ENCODE data around the gene FSD1L. TPM values are rescaled to one million over a fixed set of nuclear protein-coding genes. Genes with fewer than 3 reads are reported as not detected.

FSD1L gene
- polyA plus RNA-seq, 2 donors: 0.33 to 0.41 TPM

DNA sequence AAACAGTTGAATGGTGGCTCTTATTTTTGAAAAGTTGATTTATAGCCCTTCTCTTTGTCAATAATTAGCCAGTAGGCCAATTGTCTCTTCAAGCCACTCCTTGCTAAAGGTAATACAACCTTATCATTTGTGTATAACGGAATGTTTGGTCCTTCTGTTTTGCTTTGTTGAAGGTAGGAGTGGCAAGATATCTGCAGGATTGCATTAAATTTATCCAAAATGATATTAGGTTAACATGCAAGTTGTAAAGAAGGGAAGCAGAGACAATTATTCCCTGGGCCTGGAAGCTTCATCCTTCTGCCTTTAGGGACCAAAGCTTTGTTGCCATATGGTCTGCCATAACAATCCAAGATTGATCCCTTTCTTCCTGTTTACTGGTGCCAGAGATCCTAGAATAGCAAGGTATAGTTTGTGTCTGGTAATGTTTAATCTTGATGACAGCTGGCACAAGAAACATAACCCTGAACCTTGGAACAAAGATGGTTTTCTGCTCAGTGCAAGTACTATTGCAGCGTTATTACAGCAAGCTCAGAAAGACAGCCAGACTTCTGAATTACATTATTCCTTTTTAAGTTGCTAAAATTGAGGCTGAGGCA, 15.5 kb upstream of the FSD1L start:
- no peaks in the 10 kb centered on the region for H3K27me3 ChIP-seq (ENCODE audit: control insufficient read depth in 1 of 2, insufficient read depth in 2 of 2, low read length in 2 of 2)
- H3K36me3 ChIP-seq (ENCODE audit: control insufficient read depth in 2 of 2, insufficient read depth in 2 of 2, low read length in 1 of 2): no peaks in the 10 kb centered on the region
- H3K27ac ChIP-seq (ENCODE audit: low read depth in 2 of 2, low read length in 1 of 2): no peak overlapping the region
- H3K4me1 ChIP-seq (ENCODE audit: control insufficient read depth in 2 of 2, insufficient read depth in 2 of 2, low read length in 1 of 2): no peaks in the 10 kb centered on the region
- H3K4me3 ChIP-seq (ENCODE audit: low read depth in 1 of 2, low read length in 2 of 2): no peak overlapping the region
- 67 to 83% methylated on average over 2 of the region's 2 CpGs for WGBS, 2 donors
- peaks cover 0 to 4% of the 10 kb centered on the region in 2 donors for H3K9me3 ChIP-seq (ENCODE audit: control insufficient read depth in 2 of 2, insufficient read depth in 1 of 2, low read depth in 1 of 2, low read length in 1 of 2)

DNA sequence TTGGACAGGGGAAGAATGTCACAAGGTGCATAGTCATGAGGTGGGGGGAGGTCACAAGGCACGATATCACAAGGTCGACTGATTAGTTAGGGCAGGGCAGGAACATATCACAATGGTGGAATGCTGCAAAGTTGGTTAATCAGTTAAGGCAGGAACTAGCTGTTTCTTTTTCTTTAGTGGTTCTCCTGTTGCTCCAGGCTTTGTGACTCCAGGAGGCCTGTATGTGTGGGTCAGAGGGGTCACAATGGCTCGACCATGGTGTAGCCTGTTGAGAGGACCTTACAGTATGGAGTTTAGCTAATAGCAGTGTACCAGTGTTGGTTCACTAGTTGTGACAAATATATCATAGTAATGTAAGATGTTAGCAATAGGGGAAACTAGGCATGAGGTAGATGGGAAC, 12.4 kb upstream of the FSD1L start:
- peaks cover 0 to 4% of the 10 kb centered on the region in 2 donors for H3K9me3 ChIP-seq (ENCODE audit: control insufficient read depth in 2 of 2, insufficient read depth in 1 of 2, low read depth in 1 of 2, low read length in 1 of 2)
- 84% methylated on average over 3 of the region's 3 CpGs for WGBS, 2 donors
- no peaks in the 10 kb centered on the region for H3K36me3 ChIP-seq (ENCODE audit: control insufficient read depth in 2 of 2, insufficient read depth in 2 of 2, low read length in 1 of 2)
- H3K27ac ChIP-seq (ENCODE audit: low read depth in 2 of 2, low read length in 1 of 2): no peak overlapping the region
- no peaks in the 10 kb centered on the region for H3K27me3 ChIP-seq (ENCODE audit: control insufficient read depth in 1 of 2, insufficient read depth in 2 of 2, low read length in 2 of 2)
- no peak overlapping the region for H3K4me3 ChIP-seq (ENCODE audit: low read depth in 1 of 2, low read length in 2 of 2)
- H3K4me1 ChIP-seq (ENCODE audit: control insufficient read depth in 2 of 2, insufficient read depth in 2 of 2, low read length in 1 of 2): no peaks in the 10 kb centered on the region

DNA sequence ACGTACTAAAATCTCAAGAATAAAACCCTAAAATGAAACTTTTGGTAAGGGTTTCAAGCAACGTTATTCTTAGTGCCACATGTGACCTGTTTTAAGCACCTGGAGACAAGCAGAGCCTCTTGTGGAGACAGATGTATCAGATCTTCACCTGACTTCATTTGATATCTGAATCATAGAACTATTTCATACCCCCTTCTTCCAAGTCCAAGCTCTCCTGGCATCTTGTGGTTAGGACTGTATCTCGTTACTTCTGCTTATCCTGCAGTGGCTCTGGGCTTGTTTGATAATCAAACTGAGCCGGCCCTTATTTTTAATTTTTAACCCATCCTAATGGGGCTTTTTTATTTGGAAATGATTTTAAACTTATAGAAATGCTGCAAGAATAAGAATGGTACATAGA, 11.1 kb upstream of the FSD1L start:
- H3K4me1 ChIP-seq (ENCODE audit: control insufficient read depth in 2 of 2, insufficient read depth in 2 of 2, low read length in 1 of 2): no peaks in the 10 kb centered on the region
- 85 to 88% methylated on average over 4 of the region's 4 CpGs for WGBS, 2 donors
- no peak overlapping the region for H3K4me3 ChIP-seq (ENCODE audit: low read depth in 1 of 2, low read length in 2 of 2)
- no peaks in the 10 kb centered on the region for H3K36me3 ChIP-seq (ENCODE audit: control insufficient read depth in 2 of 2, insufficient read depth in 2 of 2, low read length in 1 of 2)
- H3K9me3 ChIP-seq (ENCODE audit: control insufficient read depth in 2 of 2, insufficient read depth in 1 of 2, low read depth in 1 of 2, low read length in 1 of 2): peaks cover 0 to 4% of the 10 kb centered on the region in 2 donors
- no peaks in the 10 kb centered on the region for H3K27me3 ChIP-seq (ENCODE audit: control insufficient read depth in 1 of 2, insufficient read depth in 2 of 2, low read length in 2 of 2)
- H3K27ac ChIP-seq (ENCODE audit: low read depth in 2 of 2, low read length in 1 of 2): no peak overlapping the region

DNA sequence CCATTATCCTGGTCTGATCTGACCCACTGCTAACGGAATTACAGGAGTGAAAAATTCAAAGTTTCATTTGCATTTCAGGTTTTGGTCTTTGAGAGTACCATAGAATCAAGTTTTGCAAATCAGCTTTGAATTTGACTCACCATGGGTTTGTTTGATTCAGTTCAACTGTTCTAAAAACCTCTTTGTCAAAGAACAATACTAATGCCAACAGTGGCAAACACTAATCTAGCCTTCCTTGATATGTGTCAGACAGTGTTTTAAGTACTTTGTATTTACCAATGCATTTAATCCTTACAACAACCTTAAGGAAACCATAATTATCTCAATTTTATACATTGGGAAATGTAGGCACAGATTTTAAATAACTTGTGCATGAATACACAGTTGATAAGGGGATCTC, 10.1 kb upstream of the FSD1L start:
- no peak overlapping the region for H3K27ac ChIP-seq (ENCODE audit: low read depth in 2 of 2, low read length in 1 of 2)
- H3K27me3 ChIP-seq (ENCODE audit: control insufficient read depth in 1 of 2, insufficient read depth in 2 of 2, low read length in 2 of 2): no peaks in the 10 kb centered on the region
- WGBS, 2 donors: 56 to 66% methylated on average over 1 of the region's 1 CpG
- H3K36me3 ChIP-seq (ENCODE audit: control insufficient read depth in 2 of 2, insufficient read depth in 2 of 2, low read length in 1 of 2): no peaks in the 10 kb centered on the region
- no peak overlapping the region for H3K4me3 ChIP-seq (ENCODE audit: low read depth in 1 of 2, low read length in 2 of 2)
- no peaks in the 10 kb centered on the region for H3K4me1 ChIP-seq (ENCODE audit: control insufficient read depth in 2 of 2, insufficient read depth in 2 of 2, low read length in 1 of 2)
- H3K9me3 ChIP-seq (ENCODE audit: control insufficient read depth in 2 of 2, insufficient read depth in 1 of 2, low read depth in 1 of 2, low read length in 1 of 2): peaks cover 0 to 4% of the 10 kb centered on the region in 2 donors

DNA sequence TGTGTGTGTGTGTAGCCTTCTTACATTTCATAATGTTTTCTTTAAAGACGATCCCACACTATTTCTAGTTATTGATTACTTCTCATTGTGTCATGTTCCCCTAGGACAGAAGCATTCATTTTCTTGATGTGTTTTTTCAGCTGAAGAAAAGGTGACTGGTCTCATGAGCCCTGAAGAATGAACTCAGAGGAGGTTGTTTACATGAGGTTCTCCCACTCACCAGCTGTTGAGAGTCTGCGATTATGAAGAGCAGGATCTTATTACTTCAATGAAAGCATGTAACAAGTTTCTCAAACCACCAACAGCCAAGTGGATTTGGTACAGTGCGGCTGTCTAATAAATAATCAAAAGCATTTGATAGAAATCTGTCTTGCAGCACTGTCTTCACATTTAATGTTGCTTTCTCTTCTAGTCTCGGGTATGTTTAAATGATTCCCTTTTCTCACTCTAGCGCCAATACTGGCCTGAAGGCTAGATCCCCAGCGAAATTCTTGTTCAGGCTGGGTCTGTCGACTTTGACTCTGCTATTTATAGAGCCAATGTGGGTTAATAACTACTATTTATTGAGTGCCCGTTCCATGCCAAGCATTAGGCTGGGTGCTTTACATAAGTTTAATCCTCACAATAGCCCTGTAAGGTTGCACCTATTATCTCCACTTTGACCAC, 9.6 kb upstream of the FSD1L start:
- Histone ChIP-seq H3K9me3 (ENCODE audit: control insufficient read depth in 2 of 2, insufficient read depth in 1 of 2, low read depth in 1 of 2, low read length in 1 of 2) (peaks cover 0 to 4% of the 10 kb centered on the region in 2 donors), H3K27ac (ENCODE audit: low read depth in 2 of 2, low read length in 1 of 2) (no peak overlapping the region), H3K36me3 (ENCODE audit: control insufficient read depth in 2 of 2, insufficient read depth in 2 of 2, low read length in 1 of 2) (no peaks in the 10 kb centered on the region), H3K27me3 (ENCODE audit: control insufficient read depth in 1 of 2, insufficient read depth in 2 of 2, low read length in 2 of 2) (no peaks in the 10 kb centered on the region), H3K4me3 (ENCODE audit: low read depth in 1 of 2, low read length in 2 of 2) (no peak overlapping the region), H3K4me1 (ENCODE audit: control insufficient read depth in 2 of 2, insufficient read depth in 2 of 2, low read length in 1 of 2) (no peaks in the 10 kb centered on the region)
- WGBS, 2 donors: 48 to 57% methylated on average over 8 of the region's 8 CpGs

DNA sequence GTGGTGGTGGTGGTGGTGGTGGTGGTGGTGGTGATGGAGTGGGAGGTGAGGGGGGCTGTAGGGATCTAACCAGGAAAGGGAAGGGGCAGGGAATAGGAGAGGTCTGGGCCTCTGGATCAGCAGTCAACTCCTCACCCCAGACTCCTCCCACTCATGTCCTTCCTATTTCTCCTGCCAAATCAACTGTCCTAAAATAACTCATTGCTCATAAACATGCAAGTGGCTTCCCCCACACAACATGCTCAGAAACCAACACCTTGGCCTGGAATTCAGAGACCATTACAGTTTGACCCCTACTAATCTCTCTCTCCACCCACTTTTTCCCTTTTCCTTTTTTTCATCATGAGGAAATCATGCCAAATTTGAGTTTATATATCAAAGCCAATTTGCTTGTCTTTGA, 8.4 kb upstream of the FSD1L start:
- H3K4me1 ChIP-seq (ENCODE audit: control insufficient read depth in 2 of 2, insufficient read depth in 2 of 2, low read length in 1 of 2): no peaks in the 10 kb centered on the region
- H3K9me3 ChIP-seq (ENCODE audit: control insufficient read depth in 2 of 2, insufficient read depth in 1 of 2, low read depth in 1 of 2, low read length in 1 of 2): peaks cover 0 to 4% of the 10 kb centered on the region in 2 donors
- H3K27ac ChIP-seq (ENCODE audit: low read depth in 2 of 2, low read length in 1 of 2): no peak overlapping the region
- H3K36me3 ChIP-seq (ENCODE audit: control insufficient read depth in 2 of 2, insufficient read depth in 2 of 2, low read length in 1 of 2): no peaks in the 10 kb centered on the region
- no peak overlapping the region for H3K4me3 ChIP-seq (ENCODE audit: low read depth in 1 of 2, low read length in 2 of 2)
- no peaks in the 10 kb centered on the region for H3K27me3 ChIP-seq (ENCODE audit: control insufficient read depth in 1 of 2, insufficient read depth in 2 of 2, low read length in 2 of 2)

DNA sequence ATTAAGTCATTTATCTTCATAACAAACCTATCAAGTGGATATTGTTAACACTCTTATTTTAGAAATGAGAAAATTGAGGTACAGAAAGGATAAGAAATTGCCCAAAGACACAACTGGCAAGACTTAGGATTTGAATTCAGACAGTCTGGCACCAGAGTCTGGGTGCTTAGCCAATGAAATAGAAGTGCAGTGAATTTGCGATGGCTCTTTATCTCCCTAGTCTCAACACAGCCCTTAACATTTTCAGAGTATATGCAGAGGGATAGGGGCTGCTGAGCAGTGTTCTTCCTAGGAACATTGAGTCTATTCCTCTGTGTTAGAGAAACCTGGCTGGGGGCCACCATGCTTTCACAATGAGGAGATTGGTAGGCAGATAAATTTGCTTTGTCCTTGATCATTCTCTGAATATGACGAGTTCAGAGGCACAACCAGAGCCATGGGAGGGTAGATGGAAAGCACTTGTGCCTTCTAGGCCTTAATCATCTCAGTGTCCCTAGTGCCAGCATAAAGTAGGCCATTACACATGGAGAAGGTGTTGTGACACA, 6.1 kb upstream of the FSD1L start:
- H3K4me3 ChIP-seq (ENCODE audit: low read depth in 1 of 2, low read length in 2 of 2): no peak overlapping the region
- H3K9me3 ChIP-seq (ENCODE audit: control insufficient read depth in 2 of 2, insufficient read depth in 1 of 2, low read depth in 1 of 2, low read length in 1 of 2): no peaks in the 10 kb centered on the region
- H3K27me3 ChIP-seq (ENCODE audit: control insufficient read depth in 1 of 2, insufficient read depth in 2 of 2, low read length in 2 of 2): no peaks in the 10 kb centered on the region
- H3K36me3 ChIP-seq (ENCODE audit: control insufficient read depth in 2 of 2, insufficient read depth in 2 of 2, low read length in 1 of 2): no peaks in the 10 kb centered on the region
- H3K27ac ChIP-seq (ENCODE audit: low read depth in 2 of 2, low read length in 1 of 2): no peak overlapping the region
- WGBS, 2 donors: 75 to 91% methylated on average over 2 of the region's 2 CpGs
- H3K4me1 ChIP-seq (ENCODE audit: control insufficient read depth in 2 of 2, insufficient read depth in 2 of 2, low read length in 1 of 2): no peaks in the 10 kb centered on the region

DNA sequence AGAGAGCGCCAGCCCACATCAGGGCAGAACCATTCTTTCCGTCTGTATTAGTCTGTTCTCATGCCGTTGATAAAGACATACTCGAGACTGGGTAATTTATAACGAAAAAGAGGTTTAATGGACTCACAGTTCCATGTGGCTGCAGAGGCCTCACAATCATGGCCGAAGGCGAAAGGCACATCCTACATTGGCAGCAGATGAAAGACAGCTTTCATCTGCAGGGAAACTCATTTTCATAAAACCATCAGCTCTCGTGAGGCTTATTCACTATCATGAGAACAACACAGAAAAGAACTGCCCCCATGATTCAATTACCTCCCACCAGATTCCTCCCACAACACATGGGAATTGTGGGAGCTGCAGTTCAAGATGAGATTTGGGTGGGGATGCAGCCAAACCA, 4.7 kb upstream of the FSD1L start:
- WGBS, 2 donors: 92 to 93% methylated on average over 8 of the region's 8 CpGs
- Histone ChIP-seq H3K27ac (ENCODE audit: low read depth in 2 of 2, low read length in 1 of 2) (no peak overlapping the region), H3K36me3 (ENCODE audit: control insufficient read depth in 2 of 2, insufficient read depth in 2 of 2, low read length in 1 of 2) (no peaks in the 10 kb centered on the region)

DNA sequence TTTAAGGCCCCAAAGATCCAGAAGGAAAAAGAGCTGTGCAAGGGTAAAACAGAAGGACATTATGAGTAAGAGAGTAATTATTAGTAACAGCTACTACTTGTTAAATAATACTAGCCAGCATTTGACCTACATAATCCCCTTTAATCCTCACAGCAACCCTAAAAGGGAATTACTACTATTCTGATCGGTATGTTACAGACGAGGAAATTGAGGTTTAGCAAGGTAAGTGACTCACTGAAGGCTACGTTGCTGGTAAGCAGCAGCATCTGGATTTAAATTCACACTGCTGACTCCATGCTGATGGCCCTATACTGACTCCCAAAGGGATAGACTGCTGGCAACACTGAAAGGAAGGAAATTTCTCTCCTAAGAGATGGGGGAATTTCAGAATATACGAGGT, 3.7 kb upstream of the FSD1L start:
- no peaks in the 10 kb centered on the region for H3K36me3 ChIP-seq (ENCODE audit: control insufficient read depth in 2 of 2, insufficient read depth in 2 of 2, low read length in 1 of 2)
- no peaks in the 10 kb centered on the region for H3K27me3 ChIP-seq (ENCODE audit: control insufficient read depth in 1 of 2, insufficient read depth in 2 of 2, low read length in 2 of 2)
- 31 to 46% methylated on average over 4 of the region's 4 CpGs for WGBS, 2 donors

More for the DNA sequence above, 4.7 kb upstream of the FSD1L start:
- Histone ChIP-seq H3K27me3 (ENCODE audit: control insufficient read depth in 1 of 2, insufficient read depth in 2 of 2, low read length in 2 of 2) (no peaks in the 10 kb centered on the region), H3K9me3 (ENCODE audit: control insufficient read depth in 2 of 2, insufficient read depth in 1 of 2, low read depth in 1 of 2, low read length in 1 of 2) (no peaks in the 10 kb centered on the region), H3K4me1 (ENCODE audit: control insufficient read depth in 2 of 2, insufficient read depth in 2 of 2, low read length in 1 of 2) (peaks cover 0 to 3% of the 10 kb centered on the region in 2 donors), H3K4me3 (ENCODE audit: low read depth in 1 of 2, low read length in 2 of 2) (no peak overlapping the region)

More for the DNA sequence above, 3.7 kb upstream of the FSD1L start:
- Histone ChIP-seq H3K4me1 (ENCODE audit: control insufficient read depth in 2 of 2, insufficient read depth in 2 of 2, low read length in 1 of 2) (peaks cover 0 to 7% of the 10 kb centered on the region in 2 donors), H3K9me3 (ENCODE audit: control insufficient read depth in 2 of 2, insufficient read depth in 1 of 2, low read depth in 1 of 2, low read length in 1 of 2) (no peaks in the 10 kb centered on the region), H3K4me3 (ENCODE audit: low read depth in 1 of 2, low read length in 2 of 2) (no peak overlapping the region), H3K27ac (ENCODE audit: low read depth in 2 of 2, low read length in 1 of 2) (no peak overlapping the region)

Measured in esophagus (tissue), 2 donors.